Head of caudate nucleus (tissue), 42 donors: ENCODE measurements around the gene LARP1.
"Not testable (repeated sequence)": the region's sequence is repeated elsewhere in the genome, so short reads cannot be mapped to it uniquely, and the experiment has no call there.

Experiments
- DNase-seq, 42 donors: peaks; one replicate each; pipeline versions ENCODE4 v3.0.0 to v3.0.0-alpha.2; 2020 to 2021; ENCODE audit warnings: mixed read lengths in 7 of 42
- intact Hi-C: fragments of 100-400 bp; cut with DNase I; formaldehyde crosslinking; loops from one replicate; pipeline ENCODE4 v1.15.0; 2022

LARP1 gene

DNA sequence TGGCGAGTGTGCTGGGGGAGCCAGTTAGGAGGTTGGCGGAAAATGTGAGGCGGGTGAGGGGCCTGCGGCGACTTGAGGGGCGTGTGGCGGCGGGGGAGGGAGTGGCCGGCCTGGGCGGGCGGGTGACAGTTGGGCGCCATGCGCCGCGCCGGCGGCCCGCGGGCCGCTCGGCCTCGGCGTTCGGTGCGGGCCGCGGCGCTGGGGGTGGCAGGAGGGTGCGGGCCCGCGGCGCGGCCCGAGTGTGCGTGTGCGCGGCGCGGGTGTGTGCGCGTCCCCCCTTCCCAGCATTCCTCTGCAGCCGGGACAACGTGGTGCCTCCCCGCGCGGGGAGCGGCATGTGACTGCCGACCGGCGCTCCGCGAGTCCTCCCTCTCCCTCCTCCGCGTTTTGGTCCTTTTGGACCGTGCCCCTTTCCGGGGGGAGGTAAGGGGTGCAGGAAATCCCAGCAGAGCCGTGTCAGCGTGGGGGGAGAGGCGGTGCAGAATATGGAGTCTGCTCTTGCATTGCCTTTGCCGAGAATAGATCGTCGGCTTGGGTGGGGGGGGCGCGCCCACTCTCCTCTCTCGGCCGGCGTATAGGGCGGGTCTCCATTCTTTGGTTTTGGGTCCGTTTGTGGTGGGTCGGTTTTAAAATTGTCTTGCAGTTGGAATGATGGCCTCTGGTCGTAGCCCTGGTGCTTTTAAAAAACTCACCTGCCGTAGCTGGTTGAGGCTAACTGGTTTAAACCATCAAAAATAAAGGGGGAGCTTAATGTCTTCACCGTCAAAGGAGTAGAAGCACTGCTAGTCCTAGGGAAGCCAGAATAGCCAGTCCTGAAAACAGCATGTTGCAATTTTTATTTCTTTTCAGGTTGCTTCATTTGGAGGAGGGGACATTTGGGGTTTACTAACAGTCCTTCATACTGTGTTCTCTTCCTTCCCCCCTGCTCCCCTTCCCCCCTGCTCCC is 2.0 kb downstream of the LARP1 start:
- intact Hi-C loops: loop anchor here (5.0 to 10.0 kb wide), 3 partner anchors 55 to 312 kb away; partner anchors contain the start of genes MRPL22 and SAP30L

DNA sequence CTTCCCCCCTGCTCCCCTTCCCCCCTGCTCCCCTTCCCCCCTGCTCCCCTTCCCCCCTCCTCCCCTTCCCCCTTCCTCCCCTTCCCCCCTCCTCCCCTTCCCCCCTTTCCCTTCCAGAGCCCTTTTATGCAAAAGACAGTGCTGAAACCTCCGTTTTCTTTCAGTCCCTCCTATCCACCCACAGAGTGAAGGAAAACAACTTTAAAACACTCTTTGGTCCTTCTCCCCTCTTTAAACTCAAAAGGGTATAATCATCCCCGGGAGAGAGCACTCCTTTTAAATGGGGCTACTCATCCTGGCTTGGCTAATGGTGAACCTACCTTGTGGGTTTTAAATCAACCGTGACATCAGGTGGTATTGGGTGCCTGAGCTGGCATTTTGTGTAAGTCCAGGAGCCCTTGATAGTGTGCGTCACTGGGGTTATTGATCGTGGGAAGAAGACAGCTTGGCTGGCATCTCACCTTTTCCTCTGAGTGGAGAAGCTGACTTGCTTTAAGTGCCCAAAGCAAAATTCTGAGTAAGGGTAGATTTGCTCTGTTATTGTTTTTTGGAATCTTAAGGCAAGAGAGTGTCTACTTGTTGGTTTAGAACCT is 2.7 kb downstream of the LARP1 start:
- intact Hi-C loops: loop anchor here (5.0 to 10.0 kb wide), 3 partner anchors 54 to 313 kb away; partner anchors contain the start of genes MRPL22 and SAP30L
- no peak for DNase-seq

More for the DNA sequence above, 2.0 kb downstream of the LARP1 start:
- DNase-seq: peak; percentile 40 to 89 (median 76)

DNA sequence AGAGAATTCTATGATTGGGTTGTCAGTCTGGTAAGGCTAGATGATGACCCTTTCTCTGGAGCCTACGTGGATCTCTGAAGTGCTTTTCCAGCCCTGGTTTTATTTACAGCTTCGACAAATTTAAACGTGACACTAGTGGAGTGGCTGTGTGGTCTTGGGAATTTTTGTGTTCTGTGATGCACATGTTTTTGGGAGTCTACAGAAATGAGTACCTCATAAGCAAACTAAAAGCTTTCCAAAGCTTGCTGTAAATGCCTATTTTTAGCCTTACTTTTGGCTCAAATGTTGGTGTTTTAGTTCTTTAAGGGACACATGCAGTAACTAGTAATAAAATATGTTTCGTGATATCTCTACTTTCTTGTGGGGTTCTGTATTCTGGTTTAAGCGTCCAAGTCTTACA is 3.3 kb downstream of the LARP1 start:
- intact Hi-C loops: loop anchor here (5.0 to 10.0 kb wide), 3 partner anchors 54 to 314 kb away; partner anchors contain the start of genes MRPL22 and SAP30L
- DNase-seq: no peak

DNA sequence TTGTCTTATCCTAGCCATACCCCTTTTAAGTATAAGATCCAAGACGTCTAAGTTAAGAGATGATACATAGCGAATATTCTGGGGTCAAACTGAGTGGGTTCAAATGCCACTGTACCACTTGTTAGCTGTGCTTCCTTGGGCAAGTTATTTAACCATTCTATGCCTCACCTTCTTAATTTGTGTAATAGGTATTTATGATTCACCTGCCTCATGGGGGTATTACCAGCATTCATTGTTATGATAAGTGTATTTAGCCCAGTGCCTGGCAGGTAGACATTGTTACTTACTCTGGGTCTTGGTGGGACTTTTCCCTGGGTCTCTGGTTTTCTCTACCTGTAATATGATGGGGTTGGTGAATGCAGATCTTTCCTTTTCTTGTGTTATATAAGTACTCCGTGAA is 3.8 kb downstream of the LARP1 start:
- intact Hi-C loops: loop anchor here (5.0 to 10.0 kb wide), 3 partner anchors 53 to 314 kb away; partner anchors contain the start of genes MRPL22 and SAP30L
- no peak for DNase-seq

DNA sequence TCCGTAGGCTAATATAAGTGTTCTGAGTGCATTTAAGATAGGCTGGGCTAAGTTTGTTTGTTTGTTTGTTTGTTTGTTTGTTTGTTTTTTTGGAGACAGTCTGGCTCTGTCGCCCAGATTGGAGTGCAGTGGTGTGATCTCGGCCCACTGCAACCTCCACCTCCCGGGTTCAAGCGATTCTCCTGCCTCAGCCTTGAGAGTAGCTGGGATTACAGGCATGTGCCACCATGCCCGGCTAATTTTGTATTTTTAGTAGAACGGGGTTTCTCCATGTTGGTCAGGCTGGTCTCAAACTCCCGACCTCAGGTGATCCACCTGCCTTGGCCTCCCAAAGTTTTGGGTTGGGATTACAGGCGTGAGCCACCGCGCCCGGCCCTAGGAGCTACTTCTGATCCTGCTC is 4.7 kb downstream of the LARP1 start:
- intact Hi-C loops: loop anchor here (5.0 to 10.0 kb wide), 3 partner anchors 52 to 315 kb away; partner anchors contain the start of genes MRPL22 and SAP30L
- DNase-seq: not testable (repeated sequence)

DNA sequence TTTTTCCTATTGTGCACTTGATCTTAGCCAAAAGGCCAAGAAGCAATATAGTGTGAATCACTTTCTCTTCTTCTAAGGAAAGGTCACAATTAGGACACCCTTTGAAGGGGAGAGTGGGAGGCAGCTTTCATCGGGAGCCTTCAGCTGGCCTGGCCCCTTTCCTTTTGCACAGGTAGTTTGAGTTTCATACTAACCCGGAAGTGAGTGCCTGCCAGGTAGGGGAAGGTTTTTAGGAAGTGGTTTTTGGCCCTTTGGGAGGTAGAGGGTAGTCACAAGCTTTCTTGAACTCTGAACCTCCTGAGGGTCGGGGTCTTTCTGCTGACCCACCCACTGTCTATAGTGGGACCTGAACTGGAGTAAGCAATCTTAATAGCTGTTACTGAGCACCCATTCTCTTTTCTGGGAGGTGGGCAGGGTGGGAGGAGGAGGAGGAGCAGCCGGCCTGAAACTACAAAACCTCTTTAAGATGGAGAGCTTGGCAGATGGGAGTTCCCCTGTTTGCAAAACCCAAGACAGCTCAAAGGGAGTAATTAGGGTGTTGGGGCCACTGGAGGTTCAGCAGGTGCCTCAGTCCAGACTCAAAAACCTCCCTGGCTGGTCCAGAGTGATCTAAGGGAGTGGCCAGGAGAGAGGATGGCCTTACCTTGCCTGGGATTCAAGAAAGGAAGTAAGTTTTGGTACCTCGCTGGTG is 6.0 kb downstream of the LARP1 start:
- intact Hi-C loops: no loop called here
- no peak for DNase-seq

DNA sequence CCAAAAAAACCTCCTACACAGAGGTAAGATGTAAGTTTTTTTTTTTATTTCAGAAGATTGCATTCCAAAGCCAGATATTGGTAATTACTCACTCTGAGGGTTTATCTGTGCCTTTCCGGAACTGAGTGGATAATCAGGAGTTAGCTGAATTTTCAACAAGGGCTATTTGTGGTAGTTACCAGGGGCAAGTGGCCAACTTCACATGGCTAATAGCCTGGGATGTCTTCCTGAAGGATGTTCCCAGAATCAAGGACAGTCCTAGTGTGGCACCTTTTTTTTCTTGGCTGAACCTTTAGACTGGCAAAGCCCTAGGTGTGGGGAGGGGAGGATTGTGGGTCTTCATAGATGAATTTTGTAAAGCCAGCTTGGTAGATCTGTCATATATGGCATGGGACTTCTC is 7.1 kb downstream of the LARP1 start:
- no peak for DNase-seq
- intact Hi-C loops: no loop called here

DNA sequence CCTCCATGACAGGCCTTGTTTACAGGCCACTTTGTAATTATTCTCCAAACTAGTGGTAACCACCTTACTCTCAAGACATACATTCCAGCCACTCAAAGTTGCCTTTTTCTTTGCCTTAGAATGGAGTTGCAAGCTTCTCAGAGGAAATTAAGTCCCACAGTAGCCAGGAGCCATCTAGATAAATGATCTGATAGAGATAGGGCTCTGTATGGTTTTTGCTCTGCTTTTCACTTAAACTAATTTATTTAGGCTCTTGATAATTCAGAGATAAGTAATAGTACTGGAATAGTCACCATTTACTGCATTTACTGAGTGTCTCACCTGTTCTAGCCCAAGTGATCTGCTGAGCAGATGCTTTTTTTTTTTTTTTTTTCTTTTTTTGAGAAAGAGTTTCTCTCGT is 7.5 kb downstream of the LARP1 start:
- intact Hi-C loops: no loop called here
- no peak for DNase-seq

DNA sequence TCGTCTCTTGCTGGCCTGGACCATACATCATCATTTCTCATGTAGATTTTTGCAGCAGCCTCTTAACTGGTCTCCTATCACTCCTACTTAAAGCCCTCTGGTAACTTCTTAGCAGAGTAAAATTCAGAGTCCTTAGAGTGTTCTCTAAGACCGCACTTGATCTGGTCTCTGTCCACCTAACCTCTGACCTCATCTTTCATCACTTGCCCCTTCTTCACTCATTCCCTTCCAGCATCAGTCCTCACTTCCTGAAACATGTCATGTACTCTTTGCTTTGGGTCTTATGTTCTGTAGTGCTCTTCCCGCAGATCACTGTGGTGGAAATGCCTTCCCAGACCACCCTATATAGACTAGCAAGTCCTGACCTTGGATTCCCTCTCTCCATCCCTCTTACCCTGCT is 9.8 kb downstream of the LARP1 start:
- DNase-seq: no peak
- intact Hi-C loops: no loop called here

DNA sequence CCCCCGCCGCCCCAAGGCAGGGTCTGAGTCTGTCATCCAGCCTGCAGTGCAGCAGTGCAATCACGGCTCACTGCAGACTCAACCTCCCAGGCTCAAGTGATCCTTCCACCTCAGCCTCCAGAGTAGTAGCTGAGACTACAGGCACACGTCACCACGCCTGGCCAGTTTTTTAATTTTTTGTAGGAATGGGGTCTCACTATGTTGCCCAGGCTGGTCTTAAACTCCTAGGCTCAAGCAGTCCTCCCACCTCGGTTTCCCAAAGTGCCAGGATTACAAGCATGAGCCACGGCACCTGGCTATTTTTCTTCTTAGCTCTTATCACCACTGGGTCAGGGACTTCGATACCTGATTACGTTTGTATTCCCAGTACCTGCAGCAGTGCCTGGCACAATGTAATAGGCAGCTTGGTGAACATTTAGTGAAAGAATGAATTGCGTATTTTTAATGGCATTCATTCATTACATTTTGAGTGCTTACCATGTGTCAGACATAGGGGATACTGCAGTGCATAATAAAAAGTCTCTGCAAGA is 10.3 kb downstream of the LARP1 start:
- intact Hi-C loops: no loop called here
- no peak for DNase-seq

DNA sequence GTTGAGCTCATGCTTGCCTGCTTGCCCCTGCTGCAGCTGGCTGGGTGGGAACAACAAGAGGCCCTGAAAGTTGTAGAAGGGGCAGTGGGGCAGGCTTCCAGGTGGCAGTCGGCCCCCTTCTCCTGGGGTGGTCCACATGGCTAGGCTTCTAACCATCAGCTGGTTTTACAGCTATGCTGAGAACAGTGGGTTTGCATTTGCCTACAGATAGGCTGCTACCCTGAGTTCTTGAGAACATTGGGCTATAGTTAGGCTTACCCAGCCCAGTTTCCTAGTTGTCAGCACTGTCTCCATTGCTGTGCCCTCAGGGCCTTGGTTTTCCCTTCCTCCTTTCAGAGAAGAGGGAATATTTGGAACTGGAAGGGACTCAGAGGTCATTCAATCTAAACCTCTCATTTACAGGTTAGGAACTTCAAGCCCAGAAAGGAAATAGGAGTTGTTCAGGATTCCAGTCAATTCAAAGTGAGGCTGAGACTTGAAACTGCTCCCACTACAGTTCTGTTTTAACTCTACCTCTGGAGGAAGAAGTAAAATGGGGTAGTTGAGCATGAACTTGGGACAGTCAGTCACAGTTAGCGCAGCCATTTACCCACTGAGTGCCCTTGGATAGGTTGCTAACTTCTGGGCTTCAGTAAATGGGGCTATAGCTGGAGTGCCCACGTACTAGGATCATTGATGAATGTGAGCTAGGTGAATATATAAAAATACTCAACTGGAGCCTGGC is 11.5 kb downstream of the LARP1 start:
- intact Hi-C loops: no loop called here
- no peak for DNase-seq

DNA sequence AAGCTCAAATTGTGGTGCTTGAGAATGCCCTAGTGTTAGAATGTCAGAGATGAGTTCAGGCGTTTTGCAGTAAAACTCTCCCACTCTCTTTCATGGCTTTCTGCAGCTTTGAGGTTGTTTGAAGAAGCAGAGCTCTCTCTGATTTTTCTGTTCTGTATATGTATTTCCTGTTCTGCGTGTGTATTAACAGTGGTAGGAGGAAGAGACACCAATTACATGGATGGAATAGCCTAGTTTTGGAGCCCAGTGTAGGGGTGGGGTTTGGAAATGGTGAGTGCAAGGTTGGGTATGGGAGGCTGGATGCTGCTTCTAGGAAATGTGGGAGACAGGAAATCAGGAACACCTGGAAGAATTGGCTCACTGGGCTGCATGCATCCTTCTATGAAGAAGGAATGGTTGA is 12.4 kb downstream of the LARP1 start:
- intact Hi-C loops: no loop called here
- DNase-seq: no peak

DNA sequence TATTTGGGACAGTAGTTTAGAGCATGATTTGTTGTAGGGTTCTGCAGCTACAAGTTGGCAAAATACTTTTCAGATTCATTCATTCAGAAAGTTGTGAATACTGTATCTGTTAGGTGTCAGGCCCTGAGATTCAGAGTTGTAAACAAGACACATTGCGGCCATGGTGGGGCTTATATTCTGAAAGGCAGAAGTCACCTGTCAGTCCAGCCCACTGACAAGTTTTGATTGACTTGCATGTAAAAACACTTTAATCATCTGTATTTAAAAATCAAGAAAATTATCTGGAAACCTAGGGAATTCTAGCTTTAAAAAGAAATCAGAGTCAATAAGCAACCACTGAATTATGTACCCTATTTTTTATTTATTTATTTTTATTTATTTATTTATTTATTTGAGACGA is 13.0 kb downstream of the LARP1 start:
- intact Hi-C loops: no loop called here

DNA sequence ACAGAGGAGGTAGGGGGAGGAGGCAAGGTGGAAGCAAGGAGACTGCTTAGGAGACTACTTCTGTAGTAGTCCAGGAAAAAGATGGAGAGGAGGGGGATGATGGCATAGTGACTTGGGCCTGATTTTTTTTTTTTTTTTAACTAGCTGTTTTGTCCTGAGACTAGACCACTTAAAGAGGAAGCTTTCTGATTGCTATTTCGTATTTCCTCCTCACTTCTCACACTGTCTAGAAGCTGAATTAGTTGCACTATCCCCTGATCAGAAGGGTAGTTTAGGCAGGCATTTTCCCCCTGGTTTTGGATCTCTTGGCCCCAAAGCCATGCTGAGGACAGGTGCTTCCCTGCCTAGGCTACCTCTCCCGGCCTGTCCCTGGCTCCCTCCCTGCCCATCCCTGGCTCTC is 14.9 kb downstream of the LARP1 start:
- no peak for DNase-seq
- intact Hi-C loops: no loop called here

More for the DNA sequence above, 13.0 kb downstream of the LARP1 start:
- DNase-seq: no peak

DNA sequence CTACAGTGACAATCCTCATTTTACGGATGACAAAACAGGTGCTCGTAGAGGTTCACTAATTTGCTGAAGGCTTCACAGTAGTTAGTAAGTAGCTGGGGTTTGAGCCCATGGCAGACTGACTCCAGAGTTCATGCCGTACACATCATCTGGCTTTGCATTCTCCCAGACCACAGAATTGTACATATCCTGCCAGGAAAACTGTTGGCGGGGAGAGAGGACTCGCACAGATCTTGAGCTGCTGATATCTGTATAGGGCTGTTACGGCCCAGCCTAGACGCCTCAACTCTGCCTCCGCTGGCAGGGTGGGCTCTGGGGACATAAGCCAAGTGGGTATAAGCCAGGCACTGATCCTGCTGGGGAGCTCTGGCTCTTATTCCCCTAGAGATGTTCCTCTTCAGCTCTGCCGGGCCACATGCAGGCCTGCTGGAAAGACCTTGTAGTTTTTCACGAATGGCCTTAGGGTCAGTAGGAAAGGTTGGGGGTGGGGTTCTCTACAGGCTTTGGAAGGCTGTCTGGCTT is 16.3 kb downstream of the LARP1 start:
- peak in 4 of 42 donors; percentile 8 to 58 (median 20) for DNase-seq
- intact Hi-C loops: no loop called here

DNA sequence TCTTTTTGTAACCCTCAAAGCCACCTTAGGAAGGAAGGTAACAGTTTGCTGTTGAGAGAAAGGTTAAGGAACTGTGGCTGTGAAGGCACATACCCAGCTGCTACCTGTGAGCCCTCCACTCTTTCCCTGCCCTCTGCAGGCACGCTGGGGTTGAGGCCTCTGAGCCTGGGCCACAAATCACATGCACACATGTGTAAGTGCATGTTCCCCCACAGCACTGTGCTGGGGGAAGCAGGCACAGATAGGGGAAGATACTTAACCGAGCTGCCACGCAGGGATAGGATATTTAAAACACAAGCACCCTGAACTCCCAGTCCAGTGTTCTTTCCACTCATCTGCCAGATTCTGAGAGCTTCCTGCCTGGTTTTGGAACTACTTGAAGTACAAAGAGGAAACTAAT is 18.1 kb downstream of the LARP1 start:
- no peak for DNase-seq
- intact Hi-C loops: no loop called here

DNA sequence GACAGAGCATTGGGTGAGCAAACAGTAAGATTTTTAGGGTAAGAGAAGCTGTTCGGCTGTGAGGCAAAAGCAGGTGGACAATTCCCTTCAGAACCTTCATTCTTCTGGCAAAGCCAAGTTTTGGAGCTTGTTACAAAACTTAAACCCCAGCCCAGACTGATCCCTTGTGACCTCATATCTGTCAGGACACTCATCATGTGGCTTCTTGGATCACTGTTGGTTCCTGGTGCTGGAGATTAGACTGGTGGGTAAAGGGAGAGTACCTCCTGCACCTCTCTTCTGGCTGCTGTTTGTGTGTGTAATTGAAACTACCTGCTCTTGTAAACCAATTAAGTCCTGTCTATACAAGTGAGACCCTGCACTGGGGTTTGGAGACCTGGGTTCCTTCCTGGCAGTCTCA is 21.0 kb downstream of the LARP1 start:
- intact Hi-C loops: no loop called here
- no peak for DNase-seq

DNA sequence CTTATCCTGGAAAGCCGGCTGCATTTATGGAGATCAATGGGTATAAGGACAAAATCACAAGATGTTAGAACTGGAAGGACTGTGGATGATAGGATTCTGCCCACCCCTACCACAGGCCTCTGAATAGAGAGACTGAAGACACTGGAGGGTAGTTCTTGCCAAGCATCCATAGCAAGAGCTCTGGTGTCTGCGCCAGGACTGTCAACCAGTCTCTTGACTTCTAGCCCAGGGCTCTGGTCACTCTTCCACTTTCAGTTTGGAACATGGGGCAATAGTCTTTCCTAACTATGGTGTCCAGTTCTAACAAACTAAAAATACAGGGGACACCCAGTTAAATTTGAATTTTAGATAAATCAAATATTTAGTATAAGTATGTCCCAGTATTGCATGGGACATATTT is 23.4 kb downstream of the LARP1 start:
- intact Hi-C loops: no loop called here
- DNase-seq: peak in 10 of 42 donors; percentile 18 to 65 (median 34)
